Neural progenitor cell (in vitro differentiated cells): ENCODE data around the gene COL19A1.

Experiments
- CTCF ChIP-seq: fragments of 200-600 bp; sonication (generic); IDR thresholded peaks from 2 replicates; pipeline ENCODE4 v1.5.1; 2017; ENCODE audit warnings: antibody characterized with exemption, mild to moderate bottlenecking
- EZH2 ChIP-seq: fragments of 200-600 bp; sonication (generic); IDR thresholded peaks from 2 replicates; pipeline ENCODE4 v1.6.1; 2017; ENCODE audit warnings: antibody characterized with exemption, mild to moderate bottlenecking, moderate library complexity

- TF ChIP-seq CTCF (no peak), EZH2 (no peak)
These were observed 167.4 kb downstream of the COL19A1 start for GRCh38 chr6:70033781-70034180.
